IMR-90 (cell line): ENCODE measurements around the gene MOB3A. TPM values are rescaled to one million over a fixed set of nuclear protein-coding genes. Genes with fewer than 3 reads are reported as not detected.

Experiments
- ATAC-seq: fragments of 200-7000 bp; cut with Tn5 transposase; 2 replicates; pipeline ENCODE4 v1.9.1; 2020; ENCODE audit warnings: low read depth, mild to moderate bottlenecking, moderate library complexity
- BruUV-seq: library from RNA; stranded (reverse); fragments of 400-500 nt; replicated peaks from 2 replicates; lab custom pipeline; 2021; lab: Mats Ljungman, UMichigan
- CTCF ChIA-PET: fragments of 300-600 bp; formaldehyde crosslinking; extraction: SDS; loops from one replicate; lab custom pipeline; 2021; ENCODE audit warnings: antibody characterized with exemption; lab: Yijun Ruan, JAX
- POLR2A ChIA-PET: fragments of 300-600 bp; sonication (Branson Sonifier 250); formaldehyde crosslinking; loops from one replicate; lab custom pipeline; 2022; ENCODE audit warnings: antibody characterized with exemption; ENCODE audit not compliant: unreplicated experiment; lab: Charles Lee
- DNase-seq: peaks from one replicate; pipeline ENCODE4 v3.0.0; 2013
- H2AFZ ChIP-seq: replicated peaks from 2 replicates; pipeline ENCODE3; 2013; ENCODE audit warnings: low read length, mild to moderate bottlenecking; ENCODE audit not compliant: poor library complexity
- H2AK5ac ChIP-seq: 2 replicates; pipeline ENCODE4 v1.6.1; 2013; ENCODE audit warnings: low read depth, low read length, inconsistent platforms
- H2AK9ac ChIP-seq: replicated peaks from 2 replicates; pipeline ENCODE3; 2013; ENCODE audit warnings: mild to moderate bottlenecking, low read depth, low read length, moderate library complexity; ENCODE audit not compliant: poor library complexity
- H2BK120ac ChIP-seq: 2 replicates; pipeline ENCODE4 v1.6.1; 2013; ENCODE audit warnings: low read depth, low read length, inconsistent platforms
- H2BK15ac ChIP-seq: 3 replicates; pipeline ENCODE4 v1.6.1; 2013; ENCODE audit warnings: low read depth, low read length, inconsistent platforms
- H2BK20ac ChIP-seq: 2 replicates; pipeline ENCODE4 v1.6.1; 2013; ENCODE audit warnings: low read depth, mild to moderate bottlenecking, inconsistent platforms, low read length, moderate library complexity
- H2BK5ac ChIP-seq: 2 replicates; pipeline ENCODE4 v1.6.1; 2013; ENCODE audit warnings: mild to moderate bottlenecking, low read depth, low read length, inconsistent platforms; ENCODE audit not compliant: poor library complexity, severe bottlenecking
- H3K14ac ChIP-seq: replicated peaks from 2 replicates; pipeline ENCODE4 v1.6.1; 2013; ENCODE audit warnings: low read depth, low read length, inconsistent platforms
- H3K18ac ChIP-seq: 2 replicates; pipeline ENCODE4 v1.6.1; 2013; ENCODE audit warnings: low read depth, low read length, control low read depth
- H3K23ac ChIP-seq: 2 replicates; pipeline ENCODE4 v1.6.1; 2013; ENCODE audit warnings: low read depth, low read length, inconsistent platforms
- H3K27ac ChIP-seq: 2 replicates; pipeline ENCODE4 v1.5.1; 2013; ENCODE audit warnings: mild to moderate bottlenecking, control low read depth, low read length; ENCODE audit not compliant: insufficient read depth
- H3K27me3 ChIP-seq: 2 replicates; pipeline ENCODE4 v1.6.1; 2013; ENCODE audit warnings: low read length; ENCODE audit not compliant: control insufficient read depth, insufficient read depth
- H3K36me3 ChIP-seq: 2 replicates; pipeline ENCODE4 v1.6.1; 2013; ENCODE audit warnings: low read length, mixed read lengths; ENCODE audit not compliant: control insufficient read depth, insufficient read depth
- H3K4ac ChIP-seq: 2 replicates; pipeline ENCODE4 v1.6.1; 2013; ENCODE audit warnings: low read depth, low read length, inconsistent platforms
- H3K4me1 ChIP-seq: 2 replicates; pipeline ENCODE4 v1.6.1; 2013; ENCODE audit warnings: low read length, mixed read lengths; ENCODE audit not compliant: control insufficient read depth, insufficient read depth
- H3K4me2 ChIP-seq: 2 replicates; pipeline ENCODE4 v1.6.1; 2013; ENCODE audit warnings: low read depth, mild to moderate bottlenecking, control low read depth, low read length, moderate library complexity
- H3K4me3 ChIP-seq: 2 replicates; pipeline ENCODE4 v1.5.1; 2013; ENCODE audit warnings: low read depth, mild to moderate bottlenecking, control low read depth, low read length, moderate library complexity; ENCODE audit not compliant: insufficient read depth
- H3K56ac ChIP-seq: 2 replicates; pipeline ENCODE4 v1.6.1; 2013; ENCODE audit warnings: low read length, inconsistent platforms; ENCODE audit not compliant: insufficient read depth; ENCODE audit errors: extremely low read depth
- H3K79me1 ChIP-seq, 2 experiments: 2 replicates each; pipeline ENCODE4 v1.6.1; 2013; ENCODE audit warnings: low read length in 2 of 2, inconsistent platforms in 1 of 2, low read depth in 1 of 2
- H3K9ac ChIP-seq: 2 replicates; pipeline ENCODE4 v1.6.1; 2013; ENCODE audit warnings: low read depth, low read length, control low read depth
- H3K9me1 ChIP-seq: 2 replicates; pipeline ENCODE4 v1.6.1; 2013; ENCODE audit warnings: low read length, inconsistent platforms; ENCODE audit not compliant: insufficient read depth
- H3K9me3 ChIP-seq: 2 replicates; pipeline ENCODE4 v1.6.1; 2013; ENCODE audit warnings: low read length; ENCODE audit not compliant: control insufficient read depth, insufficient read depth
- H4K20me1 ChIP-seq: 2 replicates; pipeline ENCODE4 v1.6.1; 2013; ENCODE audit warnings: low read length, inconsistent platforms; ENCODE audit not compliant: insufficient read depth
- H4K5ac ChIP-seq: 2 replicates; pipeline ENCODE4 v1.6.1; 2013; ENCODE audit warnings: mild to moderate bottlenecking, low read depth, low read length, control low read depth
- H4K8ac ChIP-seq, 2 experiments: 2 replicates each; pipeline ENCODE4 v1.6.1; 2013; ENCODE audit warnings: low read depth in 2 of 2, low read length in 2 of 2, control low read depth in 1 of 2, inconsistent platforms in 1 of 2
- H4K91ac ChIP-seq: 2 replicates; pipeline ENCODE4 v1.6.1; 2013; ENCODE audit warnings: low read depth, low read length, inconsistent platforms; ENCODE audit not compliant: insufficient read depth
- CEBPB ChIP-seq: IDR thresholded peaks from 2 replicates; pipeline ENCODE4 v1.6.1; 2012; ENCODE audit warnings: low read depth, low read length, improper control_type of control experiment
- CHD1 ChIP-seq: IDR thresholded peaks from 2 replicates; pipeline ENCODE4 v1.6.1; 2012; ENCODE audit warnings: low read depth, low read length, improper control_type of control experiment
- MXI1 ChIP-seq: IDR thresholded peaks from 2 replicates; pipeline ENCODE4 v1.6.1; 2012; ENCODE audit warnings: low read depth, mild to moderate bottlenecking, low read length, moderate library complexity, borderline replicate concordance
- POLR2A ChIP-seq: IDR thresholded peaks from 2 replicates; pipeline ENCODE4 v1.6.1; 2012; ENCODE audit warnings: mild to moderate bottlenecking, low read depth, low read length
- RAD21 ChIP-seq: IDR thresholded peaks from 2 replicates; pipeline ENCODE4 v1.6.1; 2012; ENCODE audit warnings: low read length, improper control_type of control experiment
- RFX5 ChIP-seq: IDR thresholded peaks from 2 replicates; pipeline ENCODE4 v1.8.0; 2012; ENCODE audit warnings: low read depth, mild to moderate bottlenecking, low read length, moderate library complexity
- WGBS, 2 experiments: methylation state at CpG; one replicate each; pipeline versions ENCODE4 v1.1.5 to v1.1.7; 2013; ENCODE audit warnings: missing lambda C conversion rate in 2 of 2; ENCODE audit not compliant: insufficient read length in 1 of 2; ENCODE audit errors: extremely low coverage in 2 of 2; 5-methylcytosine and 5-hydroxymethylcytosine counted together
- dilution Hi-C: fragments of 300-500 bp; cut with HindIII; formaldehyde crosslinking; loops from one replicate; pipeline ENCODE4 v1.14.3; 2018; ENCODE audit warnings: low sequenced_read_pairs; ENCODE audit not compliant: unreplicated experiment
- in situ Hi-C: fragments of 300-500 bp; cut with MboI; formaldehyde crosslinking; loops from 3 replicates; pipeline ENCODE4 v1.14.3; 2019; ENCODE audit warnings: low sequenced_read_pairs, inconsistent platforms, mixed read lengths
- intact Hi-C: fragments of 100-400 bp; cut with micrococcal nuclease; formaldehyde crosslinking; loops from 2 replicates; pipeline ENCODE4 v1.10.0; 2022
- polyA plus RNA-seq, 3 experiments: library from polyadenylated mRNA; depleted of rRNA; stranded (reverse); fragments of >200 nt; gene quantifications; 2 replicates each; pipeline ENCODE4 v1.2.3, GENCODE V29; 2012; ENCODE audit warnings: low replicate concordance in 1 of 3
- total RNA-seq: library from RNA; depleted of rRNA; stranded (reverse); fragments of >200 nt; gene quantifications from 2 replicates; pipeline ENCODE4 v1.2.3, GENCODE V29; 2012
- TF ChIP-seq, protein P1 (sequence below): fragments of 150-350 bp; IDR thresholded peaks from 2 replicates; pipeline ENCODE4 v1.6.1; 2017; ENCODE audit warnings: mild to moderate bottlenecking, antibody characterized with exemption, low read length, low read depth
- TF ChIP-seq, protein P2 (sequence below): conservative IDR thresholded peaks from 2 replicates; pipeline ENCODE4 v1.5.1; 2012; ENCODE audit warnings: mild to moderate bottlenecking, low read depth, low read length, improper control_type of control experiment
- TF ChIP-seq, protein P3 (sequence below): fragments of 150-350 bp; IDR thresholded peaks from 2 replicates; pipeline ENCODE4 v1.6.1; 2016; ENCODE audit warnings: low read depth, mild to moderate bottlenecking, low read length, moderate library complexity, borderline replicate concordance

The MOB3A gene
- total and polyA plus RNA-seq, 2 of the 4 experiments (the other 2 are of a cell fraction) = 9.3 to 26.5 TPM

DNA sequence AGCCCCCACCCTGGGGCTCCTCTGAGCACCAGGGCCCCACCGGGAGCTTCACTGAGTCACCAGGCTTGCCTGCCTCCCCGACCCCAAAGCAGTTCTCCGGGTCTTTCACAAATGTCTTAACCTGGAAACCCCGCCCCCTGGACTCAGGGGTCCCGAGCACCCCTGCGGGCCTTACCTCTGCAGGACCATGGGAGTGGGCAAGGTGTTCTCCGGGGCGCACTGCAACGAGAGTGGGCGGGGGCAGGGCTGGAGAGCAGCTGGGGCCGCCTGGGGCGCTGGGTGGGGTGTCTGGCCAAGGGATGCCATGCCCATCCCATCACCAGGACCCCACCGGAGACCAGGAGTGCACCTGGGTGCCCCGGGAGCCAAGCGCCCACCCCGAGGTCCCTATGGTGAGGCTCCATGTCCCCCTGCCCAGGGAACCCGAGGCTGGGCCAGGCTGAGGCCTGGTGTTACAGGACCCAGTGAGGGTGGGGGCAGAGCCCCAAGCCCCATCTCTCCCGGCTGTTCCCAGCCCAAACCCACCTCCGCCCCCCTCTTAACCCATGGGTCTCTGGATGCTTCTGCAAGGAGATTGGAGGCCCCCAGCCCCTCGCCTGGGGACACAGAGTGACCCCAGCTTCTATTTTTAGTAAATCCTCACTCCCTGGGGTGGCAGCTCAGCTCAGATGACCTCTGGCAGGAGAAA is 56.0 kb downstream of the MOB3A start:
- POLR2A ChIA-PET = interaction anchor here (0.6 kb wide), 1 partner anchor 34 kb away, joined by 5 read pairs; no protein-coding TSS in a partner anchor
- in situ Hi-C loops (no loop called here), dilution Hi-C loops (no loop called here), intact Hi-C loops (no loop called here)
- no peak overlapping the region for H2BK120ac ChIP-seq
- peak overlapping the region; percentile 65 for H2AK9ac ChIP-seq
- no peak overlapping the region for H2BK5ac ChIP-seq
- H4K91ac ChIP-seq = no peak overlapping the region
- no peak overlapping the region for H3K23ac ChIP-seq
- no peak overlapping the region for H2BK20ac ChIP-seq
- TF ChIP-seq POLR2A (no peak), CEBPB (no peak), MXI1 (no peak), RFX5 (no peak), CHD1 (no peak), RAD21 (no peak)
- TF ChIP-seq, protein P1, sequence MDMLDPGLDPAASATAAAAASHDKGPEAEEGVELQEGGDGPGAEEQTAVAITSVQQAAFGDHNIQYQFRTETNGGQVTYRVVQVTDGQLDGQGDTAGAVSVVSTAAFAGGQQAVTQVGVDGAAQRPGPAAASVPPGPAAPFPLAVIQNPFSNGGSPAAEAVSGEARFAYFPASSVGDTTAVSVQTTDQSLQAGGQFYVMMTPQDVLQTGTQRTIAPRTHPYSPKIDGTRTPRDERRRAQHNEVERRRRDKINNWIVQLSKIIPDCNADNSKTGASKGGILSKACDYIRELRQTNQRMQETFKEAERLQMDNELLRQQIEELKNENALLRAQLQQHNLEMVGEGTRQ = no peak
- TF ChIP-seq, protein P2, sequence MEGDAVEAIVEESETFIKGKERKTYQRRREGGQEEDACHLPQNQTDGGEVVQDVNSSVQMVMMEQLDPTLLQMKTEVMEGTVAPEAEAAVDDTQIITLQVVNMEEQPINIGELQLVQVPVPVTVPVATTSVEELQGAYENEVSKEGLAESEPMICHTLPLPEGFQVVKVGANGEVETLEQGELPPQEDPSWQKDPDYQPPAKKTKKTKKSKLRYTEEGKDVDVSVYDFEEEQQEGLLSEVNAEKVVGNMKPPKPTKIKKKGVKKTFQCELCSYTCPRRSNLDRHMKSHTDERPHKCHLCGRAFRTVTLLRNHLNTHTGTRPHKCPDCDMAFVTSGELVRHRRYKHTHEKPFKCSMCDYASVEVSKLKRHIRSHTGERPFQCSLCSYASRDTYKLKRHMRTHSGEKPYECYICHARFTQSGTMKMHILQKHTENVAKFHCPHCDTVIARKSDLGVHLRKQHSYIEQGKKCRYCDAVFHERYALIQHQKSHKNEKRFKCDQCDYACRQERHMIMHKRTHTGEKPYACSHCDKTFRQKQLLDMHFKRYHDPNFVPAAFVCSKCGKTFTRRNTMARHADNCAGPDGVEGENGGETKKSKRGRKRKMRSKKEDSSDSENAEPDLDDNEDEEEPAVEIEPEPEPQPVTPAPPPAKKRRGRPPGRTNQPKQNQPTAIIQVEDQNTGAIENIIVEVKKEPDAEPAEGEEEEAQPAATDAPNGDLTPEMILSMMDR = no peak
- TF ChIP-seq, protein P3, sequence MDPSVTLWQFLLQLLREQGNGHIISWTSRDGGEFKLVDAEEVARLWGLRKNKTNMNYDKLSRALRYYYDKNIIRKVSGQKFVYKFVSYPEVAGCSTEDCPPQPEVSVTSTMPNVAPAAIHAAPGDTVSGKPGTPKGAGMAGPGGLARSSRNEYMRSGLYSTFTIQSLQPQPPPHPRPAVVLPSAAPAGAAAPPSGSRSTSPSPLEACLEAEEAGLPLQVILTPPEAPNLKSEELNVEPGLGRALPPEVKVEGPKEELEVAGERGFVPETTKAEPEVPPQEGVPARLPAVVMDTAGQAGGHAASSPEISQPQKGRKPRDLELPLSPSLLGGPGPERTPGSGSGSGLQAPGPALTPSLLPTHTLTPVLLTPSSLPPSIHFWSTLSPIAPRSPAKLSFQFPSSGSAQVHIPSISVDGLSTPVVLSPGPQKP = no peak
- H3K36me3 ChIP-seq = peaks cover 47% of the 10 kb centered on the region
- no peak overlapping the region for H4K5ac ChIP-seq
- peaks cover 12% of the 10 kb centered on the region for H4K20me1 ChIP-seq
- H3K27me3 ChIP-seq = no peaks in the 10 kb centered on the region
- 85% methylated on average over 8 of the region's 20 CpGs; no CpG with 5 or more reads in 1 of the 2 experiments for WGBS, 2 experiments
- H3K18ac ChIP-seq = no peak overlapping the region
- no peak overlapping the region for H2AK5ac ChIP-seq
- no peak overlapping the region for H3K4ac ChIP-seq
- no peak overlapping the region for H3K27ac ChIP-seq
- ATAC-seq (no peak), DNase-seq (no peak)
- no peak overlapping the region for H3K56ac ChIP-seq
- H2AFZ ChIP-seq = no peak overlapping the region
- no peak overlapping the region for H3K9ac ChIP-seq
- H3K4me1 ChIP-seq = peaks cover 14% of the 10 kb centered on the region
- H3K9me3 ChIP-seq = peaks cover 7% of the 10 kb centered on the region
- CTCF ChIA-PET = no interaction called here
- 0 out of 2 replicates have a peak, but pooled peaks cover 4% of the 10 kb centered on the region for H3K9me1 ChIP-seq
- peaks cover 5 to 21% of the 10 kb centered on the region in 2 experiments; a peak in 3 of 4 replicates for H3K79me1 ChIP-seq
- H4K8ac ChIP-seq = no peak overlapping the region
- H3K4me2 ChIP-seq = no peak overlapping the region
- H3K14ac ChIP-seq = no peak overlapping the region
- BruUV-seq = no TSS peak
- H3K4me3 ChIP-seq = no peak overlapping the region
- H2BK15ac ChIP-seq = no peak overlapping the region
